GM12801 (cell line): ENCODE results near the gene RCC1.

Experiments used
- TF ChIP-seq, protein P1 (sequence below): IDR thresholded peaks from one replicate; pipeline ENCODE4 v1.5.1; 2011; ENCODE audit warnings: control low read depth; ENCODE audit not compliant: insufficient read length; ENCODE audit errors: extremely low read depth

Gene RCC1

DNA sequence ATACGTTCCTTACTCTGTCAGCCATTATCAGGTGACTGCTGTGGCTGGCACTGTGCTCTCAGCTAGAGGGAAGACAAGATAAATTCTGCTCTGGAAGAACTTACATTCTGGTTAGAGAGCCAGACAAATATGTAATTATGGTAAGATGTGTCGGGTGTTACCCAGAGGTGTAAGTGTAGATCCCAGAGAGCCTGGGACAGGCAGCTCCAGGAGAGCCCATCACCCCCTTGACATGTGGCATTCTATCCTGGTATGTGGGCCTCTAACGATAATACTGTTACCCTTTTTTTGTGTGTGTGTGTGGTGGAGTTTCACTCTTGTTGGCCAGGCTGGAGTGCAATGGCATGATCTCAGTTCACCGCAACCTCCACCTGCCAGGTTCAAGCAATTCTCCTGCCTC is 66.1 kb downstream of the RCC1 start:
- TF ChIP-seq, protein P1, sequence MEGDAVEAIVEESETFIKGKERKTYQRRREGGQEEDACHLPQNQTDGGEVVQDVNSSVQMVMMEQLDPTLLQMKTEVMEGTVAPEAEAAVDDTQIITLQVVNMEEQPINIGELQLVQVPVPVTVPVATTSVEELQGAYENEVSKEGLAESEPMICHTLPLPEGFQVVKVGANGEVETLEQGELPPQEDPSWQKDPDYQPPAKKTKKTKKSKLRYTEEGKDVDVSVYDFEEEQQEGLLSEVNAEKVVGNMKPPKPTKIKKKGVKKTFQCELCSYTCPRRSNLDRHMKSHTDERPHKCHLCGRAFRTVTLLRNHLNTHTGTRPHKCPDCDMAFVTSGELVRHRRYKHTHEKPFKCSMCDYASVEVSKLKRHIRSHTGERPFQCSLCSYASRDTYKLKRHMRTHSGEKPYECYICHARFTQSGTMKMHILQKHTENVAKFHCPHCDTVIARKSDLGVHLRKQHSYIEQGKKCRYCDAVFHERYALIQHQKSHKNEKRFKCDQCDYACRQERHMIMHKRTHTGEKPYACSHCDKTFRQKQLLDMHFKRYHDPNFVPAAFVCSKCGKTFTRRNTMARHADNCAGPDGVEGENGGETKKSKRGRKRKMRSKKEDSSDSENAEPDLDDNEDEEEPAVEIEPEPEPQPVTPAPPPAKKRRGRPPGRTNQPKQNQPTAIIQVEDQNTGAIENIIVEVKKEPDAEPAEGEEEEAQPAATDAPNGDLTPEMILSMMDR, result no peak

- TF ChIP-seq, protein P1, result no peak
Observed at GRCh38 chr1:28573564-28573963, 67.7 kb downstream of the RCC1 start.

GRCh38 chr1:28577052-28577678 is 71.3 kb downstream of the RCC1 start:
- TF ChIP-seq, protein P1, result no peak

- TF ChIP-seq, protein P1, result no peak
Observed at GRCh38 chr1:28577738-28578536, 72.1 kb downstream of the RCC1 start.

DNA sequence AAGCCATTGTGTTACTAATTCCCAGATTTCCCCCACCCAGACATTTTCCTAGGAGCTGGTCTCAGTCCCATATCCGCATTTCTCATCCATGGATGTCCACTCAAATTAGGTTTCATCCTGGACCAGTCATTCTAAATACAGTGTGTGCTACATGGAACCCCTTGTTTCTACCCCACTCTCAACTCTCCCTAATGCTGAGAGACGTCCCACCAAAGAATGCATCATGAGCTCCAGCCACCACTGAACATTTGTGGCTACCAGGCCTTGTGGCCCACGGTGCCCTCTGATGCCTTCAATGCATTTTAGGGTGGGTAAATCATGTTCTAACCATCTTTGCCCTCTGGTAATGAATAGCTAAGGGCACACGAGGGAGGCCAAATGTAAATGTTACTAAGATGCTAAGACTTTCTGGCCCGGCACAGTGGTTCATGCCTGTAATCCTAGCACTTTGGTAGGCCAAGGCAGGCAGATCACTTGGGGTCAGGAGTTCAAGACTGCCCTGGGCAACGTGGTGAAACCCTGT is 72.9 kb downstream of the RCC1 start:
- TF ChIP-seq, protein P1, result no peak

GRCh38 chr1:28579401-28579800 is 73.6 kb downstream of the RCC1 start:
- TF ChIP-seq, protein P1, result no peak

- TF ChIP-seq, protein P1, result no peak
Observed at GRCh38 chr1:28580722-28581530, 75.1 kb downstream of the RCC1 start.
